ENCODE measurements around the gene PTH2R.

DNA sequence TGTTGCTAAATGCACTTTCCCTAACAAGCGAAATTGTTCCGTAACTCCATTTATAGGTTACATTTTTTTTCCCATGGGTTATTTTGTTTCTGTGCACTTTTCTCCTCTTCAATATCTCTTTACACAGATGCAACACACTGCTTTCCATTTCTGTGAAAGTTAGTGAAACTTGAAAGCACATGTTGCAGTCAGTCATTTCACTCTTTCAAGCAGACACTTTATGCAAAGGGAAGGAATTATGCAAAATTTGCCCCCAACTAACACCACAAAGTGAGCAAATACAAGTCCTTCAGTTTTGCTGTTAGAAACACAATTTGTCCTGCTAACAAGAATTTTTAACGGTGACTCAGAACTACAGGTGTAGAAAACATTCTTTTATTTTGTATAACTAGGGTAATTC lies 124.8 kb downstream of the PTH2R start:
- TF ChIP-seq SIN3A (IDR thresholded peaks at IDR 0.05; ENCODE audit: borderline replicate concordance, insufficient read depth, low read depth, low read length): no peak
- TF ChIP-seq, protein P1, sequence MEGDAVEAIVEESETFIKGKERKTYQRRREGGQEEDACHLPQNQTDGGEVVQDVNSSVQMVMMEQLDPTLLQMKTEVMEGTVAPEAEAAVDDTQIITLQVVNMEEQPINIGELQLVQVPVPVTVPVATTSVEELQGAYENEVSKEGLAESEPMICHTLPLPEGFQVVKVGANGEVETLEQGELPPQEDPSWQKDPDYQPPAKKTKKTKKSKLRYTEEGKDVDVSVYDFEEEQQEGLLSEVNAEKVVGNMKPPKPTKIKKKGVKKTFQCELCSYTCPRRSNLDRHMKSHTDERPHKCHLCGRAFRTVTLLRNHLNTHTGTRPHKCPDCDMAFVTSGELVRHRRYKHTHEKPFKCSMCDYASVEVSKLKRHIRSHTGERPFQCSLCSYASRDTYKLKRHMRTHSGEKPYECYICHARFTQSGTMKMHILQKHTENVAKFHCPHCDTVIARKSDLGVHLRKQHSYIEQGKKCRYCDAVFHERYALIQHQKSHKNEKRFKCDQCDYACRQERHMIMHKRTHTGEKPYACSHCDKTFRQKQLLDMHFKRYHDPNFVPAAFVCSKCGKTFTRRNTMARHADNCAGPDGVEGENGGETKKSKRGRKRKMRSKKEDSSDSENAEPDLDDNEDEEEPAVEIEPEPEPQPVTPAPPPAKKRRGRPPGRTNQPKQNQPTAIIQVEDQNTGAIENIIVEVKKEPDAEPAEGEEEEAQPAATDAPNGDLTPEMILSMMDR (IDR thresholded peaks at IDR 0.05): no peak
- no peak for TF ChIP-seq TCF7L2 (IDR thresholded peaks at IDR 0.05; ENCODE audit: low read depth, low read length)
- TF ChIP-seq POLR2AphosphoS5 (IDR thresholded peaks at IDR 0.05; ENCODE audit: low read depth, low read length): no peak

Measured in Panc1 (cell line).